Urinary bladder (tissue), 4 donors: Measurements from ENCODE around the gene NAV2. TPM values are rescaled to one million over a fixed set of nuclear protein-coding genes. Genes with fewer than 3 reads are reported as not detected.
"Not testable (repeated sequence)": the region's sequence is repeated elsewhere in the genome, so short reads cannot be mapped to it uniquely, and the experiment has no call there.

Experiments used
- DNase-seq: peaks from one replicate; pipeline ENCODE4 v3.0.0-alpha.2; 2015; ENCODE audit errors: extremely low spot score
- H3K27ac ChIP-seq: one replicate; pipeline ENCODE4 v1.5.1; 2013; ENCODE audit warnings: low read depth, mild to moderate bottlenecking, moderate library complexity
- H3K36me3 ChIP-seq: one replicate; pipeline ENCODE4 v1.6.1; 2013; ENCODE audit warnings: mild to moderate bottlenecking, moderate library complexity; ENCODE audit not compliant: insufficient read depth
- H3K4me1 ChIP-seq: one replicate; pipeline ENCODE4 v1.6.1; 2013; ENCODE audit warnings: mild to moderate bottlenecking, moderate library complexity; ENCODE audit not compliant: insufficient read depth
- H3K4me3 ChIP-seq: one replicate; pipeline ENCODE4 v1.5.1; 2013; ENCODE audit warnings: low read depth, low read length
- WGBS: extraction: QIAGEN DNeasy Blood & Tissue Kit; methylation state at CpG from one replicate; pipeline ENCODE4 v1.1.7; 2013; 5-methylcytosine and 5-hydroxymethylcytosine counted together
- polyA plus RNA-seq: library from polyadenylated mRNA; stranded (reverse); fragments of 200-250 nt; gene quantifications from one replicate; pipeline ENCODE4 v1.2.3, GENCODE V29; 2013
- total RNA-seq: library from RNA; depleted of rRNA; stranded (reverse); fragments of >200 nt; gene quantifications from one replicate; pipeline ENCODE4 v1.2.3, GENCODE V29; 2014
- donor health status: healthy with polysubstance abuse.
- donor health status: healthy.

Gene NAV2
- total and polyA plus RNA-seq, 2 donors: 7.8 to 10.6 TPM

DNA sequence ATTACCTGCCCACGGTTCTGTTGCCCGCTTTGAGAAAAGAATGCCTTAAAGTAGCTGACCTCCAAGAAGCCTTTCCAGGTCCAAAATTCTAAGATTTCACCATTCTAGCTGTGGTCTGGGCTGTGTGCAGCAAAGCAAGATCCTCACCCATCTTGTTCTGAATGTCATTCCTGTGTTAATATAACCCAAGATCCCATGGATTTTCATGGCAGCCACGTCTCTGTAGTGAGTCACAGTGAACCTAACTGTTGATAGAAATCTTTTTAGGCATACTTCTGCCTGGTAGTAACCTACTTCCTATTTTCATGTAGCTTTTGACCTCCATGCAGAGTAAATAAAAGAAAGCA lies 210.0 kb downstream of the NAV2 start:
- no peaks in the 10 kb centered on the region for H3K36me3 ChIP-seq
- 91% methylated on average over 3 of the region's 3 CpGs for WGBS
- no peak overlapping the region for H3K4me3 ChIP-seq
- H3K4me1 ChIP-seq: peaks cover 2% of the 10 kb centered on the region
- no peak overlapping the region for H3K27ac ChIP-seq
- no peak for DNase-seq

- no peaks in the 10 kb centered on the region for H3K36me3 ChIP-seq
- no peak overlapping the region for H3K4me3 ChIP-seq
- DNase-seq: no peak
- H3K4me1 ChIP-seq: peaks cover 2% of the 10 kb centered on the region
- H3K27ac ChIP-seq: no peak overlapping the region
- WGBS: 90% methylated on average over 1 of the region's 1 CpG
Observed at GRCh38 chr11:19923626-19924025, 211.0 kb downstream of the NAV2 start.

DNA sequence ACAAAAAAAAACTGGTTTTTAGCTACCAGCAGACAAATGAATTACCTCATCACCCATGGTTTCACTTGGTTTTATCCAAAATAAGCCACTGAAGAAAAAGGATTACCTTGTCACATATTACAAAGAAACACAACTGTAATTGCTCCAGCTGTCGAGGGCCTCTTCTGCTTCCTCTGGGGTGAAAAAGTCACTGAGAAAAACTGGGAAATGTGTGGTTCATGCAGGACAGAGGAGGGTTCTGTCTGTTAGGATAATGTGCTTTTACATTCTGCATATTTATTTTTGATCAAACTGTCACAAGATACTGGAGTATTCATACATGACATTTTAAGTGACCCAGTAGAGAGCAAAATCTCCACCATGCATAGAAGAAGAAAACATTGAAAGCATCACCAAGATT lies 211.7 kb downstream of the NAV2 start:
- no peak overlapping the region for H3K4me3 ChIP-seq
- peaks cover 2% of the 10 kb centered on the region for H3K4me1 ChIP-seq
- H3K36me3 ChIP-seq: no peaks in the 10 kb centered on the region
- 65% methylated on average over 1 of the region's 1 CpG for WGBS
- no peak for DNase-seq
- no peak overlapping the region for H3K27ac ChIP-seq

- WGBS: 63% methylated on average over 1 of the region's 1 CpG
- H3K4me1 ChIP-seq: no peaks in the 10 kb centered on the region
- H3K4me3 ChIP-seq: no peak overlapping the region
- H3K27ac ChIP-seq: no peak overlapping the region
- DNase-seq: no peak
- no peaks in the 10 kb centered on the region for H3K36me3 ChIP-seq
Observed at GRCh38 chr11:19924716-19925115, 212.1 kb downstream of the NAV2 start.

DNA sequence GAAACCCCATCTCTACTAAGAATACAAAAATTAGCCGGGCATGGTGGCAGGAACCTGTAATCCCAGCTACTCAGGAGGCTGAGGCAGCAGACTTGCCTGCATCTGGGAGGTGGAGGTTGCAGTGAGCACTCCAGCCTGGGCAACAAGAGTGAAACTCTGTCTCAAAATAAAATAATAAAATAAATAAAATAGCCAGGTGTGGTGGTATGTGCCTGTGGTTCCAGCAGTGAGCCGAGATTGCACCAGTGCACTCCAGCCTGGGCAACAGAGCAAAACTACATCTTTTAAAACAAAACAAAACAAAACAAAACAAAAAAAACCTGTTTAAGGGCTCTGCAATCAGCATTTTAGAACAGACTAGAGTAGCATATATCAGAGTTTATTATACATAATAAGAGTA lies 214.8 kb downstream of the NAV2 start:
- not testable (repeated sequence) for H3K4me1 ChIP-seq, H3K27ac ChIP-seq, H3K4me3 ChIP-seq, H3K36me3 ChIP-seq, DNase-seq
- WGBS: 88% methylated on average over 2 of the region's 2 CpGs

DNA sequence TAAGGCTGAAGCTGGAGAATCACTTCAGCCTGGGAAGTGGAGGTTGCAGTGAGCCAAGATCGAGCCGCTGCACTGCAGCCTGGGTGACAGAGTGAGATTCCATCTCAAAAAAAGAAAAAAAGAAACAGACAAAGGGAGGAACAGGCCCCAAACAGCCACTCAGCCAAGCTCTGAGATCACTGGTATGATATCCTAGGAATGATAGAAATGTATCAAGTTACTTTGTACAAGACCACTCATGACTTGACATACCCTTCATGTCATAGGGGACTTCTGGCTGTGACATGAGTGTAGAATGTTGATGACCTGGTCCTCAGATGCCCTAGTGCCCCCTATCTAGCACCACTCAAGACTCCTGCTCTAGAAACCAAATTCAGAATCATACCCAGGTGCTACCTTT lies 216.5 kb downstream of the NAV2 start:
- Histone ChIP-seq H3K4me1 (no peaks in the 10 kb centered on the region), H3K36me3 (no peaks in the 10 kb centered on the region), H3K4me3 (no peak overlapping the region), H3K27ac (no peak overlapping the region)
- 88% methylated on average over 2 of the region's 2 CpGs for WGBS
- no peak for DNase-seq

- Histone ChIP-seq H3K4me1 (no peaks in the 10 kb centered on the region), H3K4me3 (no peak overlapping the region), H3K36me3 (no peaks in the 10 kb centered on the region), H3K27ac (no peak overlapping the region)
- 82% methylated on average over 2 of the region's 2 CpGs for WGBS
- DNase-seq: no peak
Observed at GRCh38 chr11:19929655-19930054, 217.0 kb downstream of the NAV2 start.

- no peak overlapping the region for H3K27ac ChIP-seq
- H3K4me1 ChIP-seq: no peaks in the 10 kb centered on the region
- no peaks in the 10 kb centered on the region for H3K36me3 ChIP-seq
- no peak for DNase-seq
- 22% methylated on average over 14 of the region's 14 CpGs for WGBS
- H3K4me3 ChIP-seq: no peak overlapping the region
Observed at GRCh38 chr11:19931141-19931770, 218.6 kb downstream of the NAV2 start.

- DNase-seq: no peak
- Histone ChIP-seq H3K4me3 (no peak overlapping the region), H3K27ac (no peak overlapping the region), H3K4me1 (no peaks in the 10 kb centered on the region), H3K36me3 (no peaks in the 10 kb centered on the region)
- 37% methylated on average over 7 of the region's 7 CpGs for WGBS
Observed at GRCh38 chr11:19931771-19932369, 219.2 kb downstream of the NAV2 start.

DNA sequence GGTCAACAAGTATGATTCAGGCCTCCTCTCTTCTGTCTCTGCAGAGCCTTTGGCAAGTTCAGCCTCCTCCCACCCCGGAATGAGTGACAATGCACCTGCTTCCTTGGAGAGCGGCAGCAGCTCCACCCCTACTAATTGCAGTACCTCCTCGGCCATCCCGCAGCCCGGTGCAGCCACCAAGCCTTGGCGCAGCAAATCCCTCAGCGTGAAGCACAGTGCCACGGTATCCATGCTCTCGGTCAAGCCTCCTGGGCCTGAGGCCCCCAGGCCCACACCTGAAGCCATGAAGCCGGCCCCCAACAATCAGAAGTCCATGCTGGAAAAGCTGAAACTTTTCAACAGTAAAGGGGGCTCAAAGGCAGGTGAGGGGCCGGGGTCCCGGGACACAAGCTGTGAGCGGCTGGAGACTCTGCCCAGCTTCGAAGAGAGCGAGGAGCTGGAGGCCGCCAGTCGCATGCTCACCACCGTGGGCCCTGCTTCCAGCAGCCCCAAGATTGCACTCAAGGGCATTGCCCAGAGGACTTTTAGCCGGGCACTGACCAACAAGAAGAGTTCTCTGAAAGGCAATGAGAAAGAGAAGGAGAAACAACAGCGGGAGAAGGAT lies 220.6 kb downstream of the NAV2 start:
- Histone ChIP-seq H3K36me3 (no peaks in the 10 kb centered on the region), H3K27ac (no peak overlapping the region), H3K4me3 (no peak overlapping the region), H3K4me1 (no peaks in the 10 kb centered on the region)
- 97% methylated on average over 20 of the region's 20 CpGs for WGBS
- no peak for DNase-seq

GRCh38 chr11:19933801-19934488 lies 221.3 kb downstream of the NAV2 start:
- DNase-seq: no peak
- WGBS: 90% methylated on average over 12 of the region's 12 CpGs
- H3K27ac ChIP-seq: no peak overlapping the region
- H3K4me1 ChIP-seq: no peaks in the 10 kb centered on the region
- H3K36me3 ChIP-seq: no peaks in the 10 kb centered on the region
- no peak overlapping the region for H3K4me3 ChIP-seq

- H3K27ac ChIP-seq: no peak overlapping the region
- WGBS: 80% methylated on average over 3 of the region's 3 CpGs
- no peaks in the 10 kb centered on the region for H3K4me1 ChIP-seq
- no peak overlapping the region for H3K4me3 ChIP-seq
- no peak for DNase-seq
- no peaks in the 10 kb centered on the region for H3K36me3 ChIP-seq
Observed at GRCh38 chr11:19934828-19935259, 222.2 kb downstream of the NAV2 start.

GRCh38 chr11:19935507-19935906 lies 222.9 kb downstream of the NAV2 start:
- DNase-seq: no peak
- no peaks in the 10 kb centered on the region for H3K4me1 ChIP-seq
- no peak overlapping the region for H3K27ac ChIP-seq
- H3K4me3 ChIP-seq: no peak overlapping the region
- WGBS: 75% methylated on average over 4 of the region's 4 CpGs
- no peaks in the 10 kb centered on the region for H3K36me3 ChIP-seq

GRCh38 chr11:19936461-19936860 lies 223.8 kb downstream of the NAV2 start:
- Histone ChIP-seq H3K4me1 (no peaks in the 10 kb centered on the region), H3K27ac (no peak overlapping the region), H3K4me3 (no peak overlapping the region), H3K36me3 (no peaks in the 10 kb centered on the region)
- 93% methylated on average over 9 of the region's 9 CpGs for WGBS
- no peak for DNase-seq
